ENCODE results near the gene CIB4.
"Not testable (repeated sequence)": the region's sequence is repeated elsewhere in the genome, so short reads cannot be mapped to it uniquely, and the experiment has no call there.

CIB4 gene

DNA sequence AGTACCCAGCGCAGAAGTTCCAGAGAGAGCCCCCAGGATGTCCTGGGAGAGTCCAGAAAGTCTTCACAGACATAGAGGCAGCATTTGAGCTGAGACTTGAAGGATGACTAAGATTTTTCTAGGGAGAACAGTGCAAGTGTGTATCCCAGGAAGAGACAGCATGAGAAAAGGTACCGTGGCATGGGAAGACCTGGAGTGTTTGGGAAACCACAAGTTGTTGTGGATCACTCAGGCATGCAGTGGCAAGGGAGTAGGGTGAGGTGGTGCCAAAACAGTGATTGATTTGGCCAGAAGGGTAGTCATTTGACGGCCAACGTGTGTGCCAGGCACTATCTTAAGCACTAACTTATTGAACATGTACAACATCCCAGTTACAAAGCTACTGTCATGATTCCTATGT, 26.9 kb upstream of the CIB4 start:
- Histone ChIP-seq H3K9me3 (ENCODE audit: control insufficient read depth in 2 of 2, low read length in 2 of 2) (peaks cover 0 to 4% of the 10 kb centered on the region in 2 donors), H3K36me3 (ENCODE audit: control insufficient read depth in 2 of 2, insufficient read depth in 2 of 2, low read length in 2 of 2) (no peaks in the 10 kb centered on the region), H3K4me3 (ENCODE audit: low read length in 2 of 2) (no peak overlapping the region), H3K4me1 (ENCODE audit: control insufficient read depth, insufficient read depth, low read length) (no peaks in the 10 kb centered on the region), H3K9ac (ENCODE audit: low read length in 2 of 2) (no peak overlapping the region), H3K27me3 (ENCODE audit: control insufficient read depth in 1 of 2, insufficient read depth in 2 of 2, low read length in 2 of 2) (peaks cover 2% of the 10 kb centered on the region in 2 donors), H3K27ac (ENCODE audit: low read length) (no peak overlapping the region)

GRCh38 chr2:26666671-26667070, 25.5 kb upstream of the CIB4 start:
- H3K9me3 ChIP-seq (ENCODE audit: control insufficient read depth in 2 of 2, low read length in 2 of 2) = peaks cover 0 to 4% of the 10 kb centered on the region in 2 donors
- peaks cover 2% of the 10 kb centered on the region in 2 donors for H3K27me3 ChIP-seq (ENCODE audit: control insufficient read depth in 1 of 2, insufficient read depth in 2 of 2, low read length in 2 of 2)
- H3K4me1 ChIP-seq (ENCODE audit: control insufficient read depth, insufficient read depth, low read length) = no peaks in the 10 kb centered on the region
- no peak overlapping the region for H3K27ac ChIP-seq (ENCODE audit: low read length)
- H3K4me3 ChIP-seq (ENCODE audit: low read length in 2 of 2) = no peak overlapping the region
- no peak overlapping the region for H3K9ac ChIP-seq (ENCODE audit: low read length in 2 of 2)
- no peaks in the 10 kb centered on the region for H3K36me3 ChIP-seq (ENCODE audit: control insufficient read depth in 2 of 2, insufficient read depth in 2 of 2, low read length in 2 of 2)

DNA sequence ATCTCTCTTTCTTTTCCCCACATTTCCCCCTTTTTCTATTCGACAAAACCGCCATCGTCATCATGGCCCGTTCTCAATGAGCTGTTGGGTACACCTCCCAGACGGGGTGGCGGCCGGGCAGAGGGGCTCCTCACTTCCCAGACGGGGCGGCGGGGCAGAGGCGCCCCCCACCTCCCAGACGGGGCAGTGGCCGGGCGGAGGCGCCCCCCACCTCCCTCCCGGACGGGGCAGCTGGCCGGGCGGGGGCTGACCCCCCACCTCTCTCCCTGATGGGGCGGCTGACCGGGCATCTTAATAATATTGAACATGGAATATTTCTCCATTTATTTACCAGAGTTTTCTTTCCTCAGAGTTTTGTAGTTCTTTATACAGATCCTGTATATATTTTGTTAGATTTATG, 24.1 kb upstream of the CIB4 start:
- not testable (repeated sequence) for H3K27me3 ChIP-seq (ENCODE audit: control insufficient read depth in 1 of 2, insufficient read depth in 2 of 2, low read length in 2 of 2); H3K9ac ChIP-seq (ENCODE audit: low read length in 2 of 2); H3K9me3 ChIP-seq (ENCODE audit: control insufficient read depth in 2 of 2, low read length in 2 of 2); H3K4me3 ChIP-seq (ENCODE audit: low read length in 2 of 2); H3K27ac ChIP-seq (ENCODE audit: low read length); H3K36me3 ChIP-seq (ENCODE audit: control insufficient read depth in 2 of 2, insufficient read depth in 2 of 2, low read length in 2 of 2); H3K4me1 ChIP-seq (ENCODE audit: control insufficient read depth, insufficient read depth, low read length)

DNA sequence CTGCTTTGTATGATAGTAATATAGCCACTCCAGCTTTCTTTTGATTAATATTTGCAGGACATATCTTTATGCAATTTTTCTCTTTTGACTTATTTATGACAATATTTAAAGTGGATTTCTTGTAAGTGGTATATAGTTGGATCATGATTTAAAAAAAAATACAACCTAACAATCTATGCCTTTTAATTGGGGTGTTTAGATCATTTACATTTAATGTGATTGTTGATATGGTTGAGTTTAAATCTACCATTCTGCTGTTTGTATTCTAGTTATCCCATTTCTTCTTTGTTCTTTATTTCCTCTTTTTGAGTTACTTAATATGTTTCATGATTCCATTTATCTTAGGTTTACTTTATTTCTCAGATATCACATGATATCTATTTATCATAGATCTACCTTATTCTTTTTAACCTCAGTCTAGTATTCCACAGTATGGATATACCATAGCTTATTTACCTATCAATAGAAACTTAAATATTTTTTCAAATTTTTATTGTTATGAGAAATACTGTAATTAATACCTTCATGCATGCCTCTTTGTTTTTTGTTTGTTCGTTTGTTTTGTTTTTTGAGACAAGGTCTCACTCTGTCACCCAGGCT, 19.3 kb upstream of the CIB4 start:
- H3K27me3 ChIP-seq (ENCODE audit: control insufficient read depth in 1 of 2, insufficient read depth in 2 of 2, low read length in 2 of 2) = no peaks in the 10 kb centered on the region
- no peak overlapping the region for H3K4me3 ChIP-seq (ENCODE audit: low read length in 2 of 2)
- H3K36me3 ChIP-seq (ENCODE audit: control insufficient read depth in 2 of 2, insufficient read depth in 2 of 2, low read length in 2 of 2) = no peaks in the 10 kb centered on the region
- H3K9ac ChIP-seq (ENCODE audit: low read length in 2 of 2) = no peak overlapping the region
- H3K27ac ChIP-seq (ENCODE audit: low read length) = no peak overlapping the region
- H3K9me3 ChIP-seq (ENCODE audit: control insufficient read depth in 2 of 2, low read length in 2 of 2) = peaks cover 2 to 6% of the 10 kb centered on the region in 2 donors
- H3K4me1 ChIP-seq (ENCODE audit: control insufficient read depth, insufficient read depth, low read length) = no peaks in the 10 kb centered on the region

DNA sequence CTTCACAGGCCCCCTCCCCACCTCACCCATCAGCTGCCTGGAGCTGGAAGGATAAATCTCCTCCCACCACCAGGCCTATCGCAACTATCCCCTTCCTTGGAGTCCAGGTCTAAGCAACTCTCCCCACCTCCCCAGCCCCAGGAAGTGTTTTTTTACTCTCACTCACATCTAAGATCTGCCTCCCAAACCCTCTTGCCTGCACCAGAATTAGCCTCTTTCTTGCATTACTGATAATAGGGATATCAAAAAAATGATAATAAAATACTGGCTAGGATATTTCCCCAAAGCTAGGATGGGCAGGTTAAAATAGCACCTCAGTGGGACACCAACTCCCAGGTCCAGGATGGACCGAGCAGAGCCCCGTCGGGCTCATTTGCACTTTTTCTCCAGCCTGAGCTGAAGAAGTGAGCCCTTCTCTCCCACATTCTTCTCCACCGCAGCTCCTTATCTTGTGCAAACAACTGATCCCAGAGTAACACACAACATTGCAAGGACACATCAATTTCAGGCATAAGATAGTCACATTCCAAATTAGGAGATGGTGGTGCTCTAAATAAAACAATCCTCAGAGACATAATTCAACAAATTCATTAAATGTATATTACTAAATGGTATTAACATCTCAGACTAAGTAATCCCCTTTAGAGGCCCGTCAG, 17.7 kb upstream of the CIB4 start:
- H3K36me3 ChIP-seq (ENCODE audit: control insufficient read depth in 2 of 2, insufficient read depth in 2 of 2, low read length in 2 of 2) = no peaks in the 10 kb centered on the region

DNA sequence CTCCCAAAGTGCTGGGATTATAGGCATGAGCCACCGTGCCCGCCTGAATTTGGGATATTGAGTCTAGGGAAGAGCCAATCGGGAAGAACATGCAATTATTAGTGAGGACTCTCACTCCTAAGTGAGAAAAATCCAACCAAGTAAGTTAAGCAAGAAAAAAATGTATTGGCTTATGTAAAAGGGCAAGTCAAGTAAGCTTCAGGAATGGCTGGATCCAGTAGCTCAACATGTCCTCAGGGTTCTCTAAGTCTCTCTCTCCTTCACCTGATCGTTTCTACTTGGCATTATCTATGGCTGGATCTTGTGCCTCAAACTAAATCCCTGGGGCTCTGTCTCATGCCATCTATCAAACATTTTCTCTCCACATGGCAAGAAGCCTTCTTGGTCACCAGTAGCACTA, 16.1 kb upstream of the CIB4 start:
- Histone ChIP-seq H3K9me3 (ENCODE audit: control insufficient read depth in 2 of 2, low read length in 2 of 2) (peaks cover 2 to 4% of the 10 kb centered on the region in 2 donors), H3K4me1 (ENCODE audit: control insufficient read depth, insufficient read depth, low read length) (no peaks in the 10 kb centered on the region), H3K4me3 (ENCODE audit: low read length in 2 of 2) (no peak overlapping the region), H3K27me3 (ENCODE audit: control insufficient read depth in 1 of 2, insufficient read depth in 2 of 2, low read length in 2 of 2) (no peaks in the 10 kb centered on the region), H3K9ac (ENCODE audit: low read length in 2 of 2) (no peak overlapping the region), H3K27ac (ENCODE audit: low read length) (no peak overlapping the region), H3K36me3 (ENCODE audit: control insufficient read depth in 2 of 2, insufficient read depth in 2 of 2, low read length in 2 of 2) (no peaks in the 10 kb centered on the region)

More for the DNA sequence above, 17.7 kb upstream of the CIB4 start:
- no peak overlapping the region for H3K9ac ChIP-seq (ENCODE audit: low read length in 2 of 2)
- H3K27me3 ChIP-seq (ENCODE audit: control insufficient read depth in 1 of 2, insufficient read depth in 2 of 2, low read length in 2 of 2) = no peaks in the 10 kb centered on the region
- H3K4me3 ChIP-seq (ENCODE audit: low read length in 2 of 2) = no peak overlapping the region
- no peak overlapping the region for H3K27ac ChIP-seq (ENCODE audit: low read length)
- no peaks in the 10 kb centered on the region for H3K4me1 ChIP-seq (ENCODE audit: control insufficient read depth, insufficient read depth, low read length)
- peaks cover 2 to 4% of the 10 kb centered on the region in 2 donors for H3K9me3 ChIP-seq (ENCODE audit: control insufficient read depth in 2 of 2, low read length in 2 of 2)

- Histone ChIP-seq H3K9ac (ENCODE audit: low read length in 2 of 2) (no peak overlapping the region), H3K27ac (ENCODE audit: low read length) (no peak overlapping the region), H3K9me3 (ENCODE audit: control insufficient read depth in 2 of 2, low read length in 2 of 2) (peaks cover under 1 to 2% of the 10 kb centered on the region in 2 donors), H3K4me3 (ENCODE audit: low read length in 2 of 2) (no peak overlapping the region), H3K36me3 (ENCODE audit: control insufficient read depth in 2 of 2, insufficient read depth in 2 of 2, low read length in 2 of 2) (no peaks in the 10 kb centered on the region), H3K4me1 (ENCODE audit: control insufficient read depth, insufficient read depth, low read length) (peaks cover 11% of the 10 kb centered on the region), H3K27me3 (ENCODE audit: control insufficient read depth in 1 of 2, insufficient read depth in 2 of 2, low read length in 2 of 2) (no peaks in the 10 kb centered on the region)
Observed at GRCh38 chr2:26655611-26656195, 14.5 kb upstream of the CIB4 start.

- H3K36me3 ChIP-seq (ENCODE audit: control insufficient read depth in 2 of 2, insufficient read depth in 2 of 2, low read length in 2 of 2); H3K9ac ChIP-seq (ENCODE audit: low read length in 2 of 2); H3K4me3 ChIP-seq (ENCODE audit: low read length in 2 of 2); H3K9me3 ChIP-seq (ENCODE audit: control insufficient read depth in 2 of 2, low read length in 2 of 2); H3K27me3 ChIP-seq (ENCODE audit: control insufficient read depth in 1 of 2, insufficient read depth in 2 of 2, low read length in 2 of 2); H3K27ac ChIP-seq (ENCODE audit: low read length): not testable (repeated sequence)
- peaks cover 12% of the 10 kb centered on the region for H3K4me1 ChIP-seq (ENCODE audit: control insufficient read depth, insufficient read depth, low read length)
Observed at GRCh38 chr2:26655120-26655519, 14.0 kb upstream of the CIB4 start.

GRCh38 chr2:26654061-26654340, 12.8 kb upstream of the CIB4 start:
- H3K36me3 ChIP-seq (ENCODE audit: control insufficient read depth in 2 of 2, insufficient read depth in 2 of 2, low read length in 2 of 2) = no peaks in the 10 kb centered on the region
- H3K27me3 ChIP-seq (ENCODE audit: control insufficient read depth in 1 of 2, insufficient read depth in 2 of 2, low read length in 2 of 2) = no peaks in the 10 kb centered on the region
- H3K4me1 ChIP-seq (ENCODE audit: control insufficient read depth, insufficient read depth, low read length) = peaks cover 13% of the 10 kb centered on the region
- no peak overlapping the region for H3K9ac ChIP-seq (ENCODE audit: low read length in 2 of 2)
- H3K9me3 ChIP-seq (ENCODE audit: control insufficient read depth in 2 of 2, low read length in 2 of 2) = no peaks in the 10 kb centered on the region
- no peak overlapping the region for H3K27ac ChIP-seq (ENCODE audit: low read length)
- H3K4me3 ChIP-seq (ENCODE audit: low read length in 2 of 2) = no peak overlapping the region

DNA sequence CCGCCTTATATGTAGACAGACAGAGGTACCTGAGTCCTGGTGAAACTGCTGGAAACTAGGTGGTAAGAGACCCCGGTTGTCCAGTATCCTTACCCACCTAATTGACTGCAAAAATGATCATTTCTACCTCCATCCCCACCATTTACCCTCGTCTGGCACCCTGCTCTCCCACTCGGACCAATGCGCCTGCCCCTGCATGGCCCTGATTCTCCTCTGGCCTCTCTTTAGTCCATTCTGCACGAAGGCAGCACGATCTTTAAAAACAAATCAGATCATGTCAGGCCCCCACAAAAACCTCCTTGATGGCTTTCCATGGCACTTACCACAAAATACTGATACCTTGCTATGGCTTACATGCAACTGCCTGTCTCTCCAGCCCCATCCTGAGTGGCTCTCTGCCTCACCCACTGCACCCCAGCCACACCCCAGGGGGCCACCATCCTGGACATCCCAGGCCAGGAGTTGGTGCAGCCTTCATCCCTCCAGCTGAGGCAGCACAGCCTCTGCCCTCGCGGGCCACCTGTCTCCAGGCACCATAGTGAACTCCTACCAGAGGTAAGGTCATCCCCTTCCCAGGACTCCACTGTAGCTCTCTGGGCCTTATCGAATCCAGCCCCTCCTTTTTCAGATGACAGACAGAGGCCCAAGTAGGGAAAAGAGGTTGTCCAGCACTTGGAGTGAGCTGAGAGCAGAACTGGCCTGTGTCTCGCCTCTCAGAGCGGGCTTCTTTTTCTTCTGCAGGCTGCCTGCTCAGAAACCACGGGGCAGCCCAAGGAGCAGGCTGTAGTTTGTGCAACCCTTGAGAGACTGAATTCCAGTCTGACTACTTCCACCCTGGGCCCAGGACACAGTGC, 12.3 kb upstream of the CIB4 start:
- H3K9ac ChIP-seq (ENCODE audit: low read length in 2 of 2) = no peak overlapping the region
- no peak overlapping the region for H3K27ac ChIP-seq (ENCODE audit: low read length)
- H3K27me3 ChIP-seq (ENCODE audit: control insufficient read depth in 1 of 2, insufficient read depth in 2 of 2, low read length in 2 of 2) = no peaks in the 10 kb centered on the region
- no peaks in the 10 kb centered on the region for H3K9me3 ChIP-seq (ENCODE audit: control insufficient read depth in 2 of 2, low read length in 2 of 2)
- H3K36me3 ChIP-seq (ENCODE audit: control insufficient read depth in 2 of 2, insufficient read depth in 2 of 2, low read length in 2 of 2) = no peaks in the 10 kb centered on the region
- H3K4me1 ChIP-seq (ENCODE audit: control insufficient read depth, insufficient read depth, low read length) = peaks cover 13% of the 10 kb centered on the region
- no peak overlapping the region for H3K4me3 ChIP-seq (ENCODE audit: low read length in 2 of 2)
